Raji (cell line): ENCODE measurements around the gene UBXN11.

Source experiments
- POLR2A ChIP-seq: IDR thresholded peaks from 2 replicates; pipeline ENCODE4 v1.6.1; 2011; ENCODE audit warnings: low read depth, low read length, control low read depth; ENCODE audit not compliant: insufficient read depth

Gene UBXN11

GRCh38 chr1:26277261-26277661 is 29.2 kb downstream of the UBXN11 start:
- TF ChIP-seq POLR2A = no peak

GRCh38 chr1:26276432-26276838 is 30.0 kb downstream of the UBXN11 start:
- no peak for TF ChIP-seq POLR2A

- no peak for TF ChIP-seq POLR2A
Measured at GRCh38 chr1:26275580-26276431, 30.6 kb downstream of the UBXN11 start.

- no peak for TF ChIP-seq POLR2A
Measured at GRCh38 chr1:26274801-26275425, 31.5 kb downstream of the UBXN11 start.

GRCh38 chr1:26269198-26269550 is 37.3 kb downstream of the UBXN11 start:
- no peak for TF ChIP-seq POLR2A

- no peak for TF ChIP-seq POLR2A
Measured at GRCh38 chr1:26268290-26269197, 37.9 kb downstream of the UBXN11 start.

- TF ChIP-seq POLR2A = no peak
Measured at GRCh38 chr1:26265405-26265804, 41.0 kb downstream of the UBXN11 start.

GRCh38 chr1:26263212-26263611 is 43.2 kb downstream of the UBXN11 start:
- no peak for TF ChIP-seq POLR2A

GRCh38 chr1:26259578-26259977 is 46.9 kb downstream of the UBXN11 start:
- TF ChIP-seq POLR2A = no peak

- no peak for TF ChIP-seq POLR2A
Measured at GRCh38 chr1:26259005-26259404, 47.4 kb downstream of the UBXN11 start.

- TF ChIP-seq POLR2A = no peak
Measured at GRCh38 chr1:26257222-26257621, 49.2 kb downstream of the UBXN11 start.

- TF ChIP-seq POLR2A = no peak
Measured at GRCh38 chr1:26254404-26254803, 52.0 kb downstream of the UBXN11 start.

- TF ChIP-seq POLR2A = no peak
Measured at GRCh38 chr1:26252718-26253117, 53.7 kb downstream of the UBXN11 start.

GRCh38 chr1:26239936-26240335 is 66.5 kb downstream of the UBXN11 start:
- TF ChIP-seq POLR2A = no peak

GRCh38 chr1:26237230-26237966 is 69.0 kb downstream of the UBXN11 start:
- TF ChIP-seq POLR2A = no peak

GRCh38 chr1:26234644-26235370 is 71.6 kb downstream of the UBXN11 start:
- no peak for TF ChIP-seq POLR2A
